K562 (cell line): ENCODE results near the gene WSCD1.

ENCODE experiments used
- JUNB ChIP-seq: fragments of 450-650 bp; formaldehyde crosslinking; conservative IDR thresholded peaks from 2 replicates; pipeline ENCODE4 v1.4.0; 2020; ENCODE audit warnings: mild to moderate bottlenecking
- RCOR1 ChIP-seq, 2 experiments: IDR thresholded peaks; 2 replicates each; pipeline ENCODE4 v1.6.1; 2012; ENCODE audit warnings: low read depth in 2 of 2, low read length in 2 of 2, borderline replicate concordance in 1 of 2, improper control_type of control experiment in 1 of 2
- WHSC1 ChIP-seq: IDR thresholded peaks from one replicate; pipeline ENCODE4 v1.6.1; 2012; ENCODE audit warnings: low read length, control low read depth, inconsistent platforms
- TF ChIP-seq, protein P1 (sequence below), 3 experiments: IDR thresholded peaks in 2 of 3; conservative IDR thresholded peaks in 1 of 3; 2 replicates each; pipeline ENCODE4 v1.5.1; 2011 to 2012; ENCODE audit warnings: low read length in 3 of 3, mild to moderate bottlenecking in 3 of 3, control low read depth in 2 of 3, improper control_type of control experiment in 1 of 3, inconsistent platforms in 1 of 3, low read depth in 1 of 3, mixed read lengths in 1 of 3, moderate library complexity in 1 of 3; ENCODE audit not compliant: insufficient read depth in 2 of 3
- TF ChIP-seq, protein P2 (sequence below): sonication (generic); formaldehyde crosslinking; IDR thresholded peaks from 2 replicates; pipeline ENCODE4 v1.9.0; 2022; ENCODE audit warnings: mild to moderate bottlenecking, missing genetic modification reagents
- TF ChIP-seq, protein P3 (sequence below), 2 experiments: fragments of 450-650 bp; formaldehyde crosslinking in 1 of 2; IDR thresholded peaks; 2 replicates each; pipeline versions ENCODE4 v1.4.0 to v1.6.1; 2014 to 2020; ENCODE audit warnings: mild to moderate bottlenecking in 2 of 2, borderline replicate concordance in 1 of 2, low read depth in 1 of 2
- TF ChIP-seq, protein P4 (sequence below), 2 experiments: fragments of 450-650 bp in 1 of 2; IDR thresholded peaks; 2 replicates each; pipeline ENCODE4 v1.6.1; 2011 to 2017; ENCODE audit warnings: low read depth in 2 of 2, antibody characterized with exemption in 1 of 2, borderline replicate concordance in 1 of 2, low read length in 1 of 2, mild to moderate bottlenecking in 1 of 2, mixed read lengths in 1 of 2; ENCODE audit not compliant: control insufficient read depth in 1 of 2
- TF ChIP-seq, protein P5 (sequence below): sonication (generic); formaldehyde crosslinking; IDR thresholded peaks from 2 replicates; pipeline ENCODE4 v1.8.0; 2022; ENCODE audit warnings: mild to moderate bottlenecking, missing genetic modification reagents, borderline replicate concordance

DNA sequence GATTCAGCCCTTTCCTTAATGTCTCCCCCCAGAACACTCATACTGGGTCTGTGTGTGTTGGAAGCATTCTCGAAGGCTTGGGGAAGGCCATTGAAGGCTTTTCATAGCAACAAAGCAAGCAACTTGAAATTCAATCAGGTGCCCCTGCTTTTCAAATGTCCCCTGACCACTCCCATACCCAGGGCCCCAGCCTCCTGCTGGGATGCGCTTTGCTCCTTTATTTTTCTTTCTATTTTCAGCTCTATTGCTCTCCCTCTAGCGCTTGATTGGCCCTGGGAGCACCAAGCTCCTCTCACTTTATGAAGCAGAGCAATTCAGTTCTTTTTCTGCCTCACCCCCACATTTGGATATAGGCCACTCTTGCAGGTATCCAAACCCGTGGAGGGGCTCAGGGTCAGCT lies 92.0 kb downstream of the WSCD1 start:
- TF ChIP-seq, protein P1, sequence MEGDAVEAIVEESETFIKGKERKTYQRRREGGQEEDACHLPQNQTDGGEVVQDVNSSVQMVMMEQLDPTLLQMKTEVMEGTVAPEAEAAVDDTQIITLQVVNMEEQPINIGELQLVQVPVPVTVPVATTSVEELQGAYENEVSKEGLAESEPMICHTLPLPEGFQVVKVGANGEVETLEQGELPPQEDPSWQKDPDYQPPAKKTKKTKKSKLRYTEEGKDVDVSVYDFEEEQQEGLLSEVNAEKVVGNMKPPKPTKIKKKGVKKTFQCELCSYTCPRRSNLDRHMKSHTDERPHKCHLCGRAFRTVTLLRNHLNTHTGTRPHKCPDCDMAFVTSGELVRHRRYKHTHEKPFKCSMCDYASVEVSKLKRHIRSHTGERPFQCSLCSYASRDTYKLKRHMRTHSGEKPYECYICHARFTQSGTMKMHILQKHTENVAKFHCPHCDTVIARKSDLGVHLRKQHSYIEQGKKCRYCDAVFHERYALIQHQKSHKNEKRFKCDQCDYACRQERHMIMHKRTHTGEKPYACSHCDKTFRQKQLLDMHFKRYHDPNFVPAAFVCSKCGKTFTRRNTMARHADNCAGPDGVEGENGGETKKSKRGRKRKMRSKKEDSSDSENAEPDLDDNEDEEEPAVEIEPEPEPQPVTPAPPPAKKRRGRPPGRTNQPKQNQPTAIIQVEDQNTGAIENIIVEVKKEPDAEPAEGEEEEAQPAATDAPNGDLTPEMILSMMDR (IDR thresholded peaks at IDR 0.05 in 2 of 3, conservative IDR thresholded peaks at IDR 0.05 in 1 of 3; ENCODE audit: insufficient read depth in 2 of 3, low read depth in 1 of 3, low read length in 3 of 3) = no peak
- TF ChIP-seq, protein P2, sequence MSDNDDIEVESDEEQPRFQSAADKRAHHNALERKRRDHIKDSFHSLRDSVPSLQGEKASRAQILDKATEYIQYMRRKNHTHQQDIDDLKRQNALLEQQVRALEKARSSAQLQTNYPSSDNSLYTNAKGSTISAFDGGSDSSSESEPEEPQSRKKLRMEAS (CRISPR knock-in tag) = no peak
- TF ChIP-seq WHSC1 = no peak
- no peak for TF ChIP-seq RCOR1 (IDR thresholded peaks at IDR 0.05; ENCODE audit: borderline replicate concordance in 1 of 2, low read depth in 2 of 2, low read length in 2 of 2)
- TF ChIP-seq, protein P3, sequence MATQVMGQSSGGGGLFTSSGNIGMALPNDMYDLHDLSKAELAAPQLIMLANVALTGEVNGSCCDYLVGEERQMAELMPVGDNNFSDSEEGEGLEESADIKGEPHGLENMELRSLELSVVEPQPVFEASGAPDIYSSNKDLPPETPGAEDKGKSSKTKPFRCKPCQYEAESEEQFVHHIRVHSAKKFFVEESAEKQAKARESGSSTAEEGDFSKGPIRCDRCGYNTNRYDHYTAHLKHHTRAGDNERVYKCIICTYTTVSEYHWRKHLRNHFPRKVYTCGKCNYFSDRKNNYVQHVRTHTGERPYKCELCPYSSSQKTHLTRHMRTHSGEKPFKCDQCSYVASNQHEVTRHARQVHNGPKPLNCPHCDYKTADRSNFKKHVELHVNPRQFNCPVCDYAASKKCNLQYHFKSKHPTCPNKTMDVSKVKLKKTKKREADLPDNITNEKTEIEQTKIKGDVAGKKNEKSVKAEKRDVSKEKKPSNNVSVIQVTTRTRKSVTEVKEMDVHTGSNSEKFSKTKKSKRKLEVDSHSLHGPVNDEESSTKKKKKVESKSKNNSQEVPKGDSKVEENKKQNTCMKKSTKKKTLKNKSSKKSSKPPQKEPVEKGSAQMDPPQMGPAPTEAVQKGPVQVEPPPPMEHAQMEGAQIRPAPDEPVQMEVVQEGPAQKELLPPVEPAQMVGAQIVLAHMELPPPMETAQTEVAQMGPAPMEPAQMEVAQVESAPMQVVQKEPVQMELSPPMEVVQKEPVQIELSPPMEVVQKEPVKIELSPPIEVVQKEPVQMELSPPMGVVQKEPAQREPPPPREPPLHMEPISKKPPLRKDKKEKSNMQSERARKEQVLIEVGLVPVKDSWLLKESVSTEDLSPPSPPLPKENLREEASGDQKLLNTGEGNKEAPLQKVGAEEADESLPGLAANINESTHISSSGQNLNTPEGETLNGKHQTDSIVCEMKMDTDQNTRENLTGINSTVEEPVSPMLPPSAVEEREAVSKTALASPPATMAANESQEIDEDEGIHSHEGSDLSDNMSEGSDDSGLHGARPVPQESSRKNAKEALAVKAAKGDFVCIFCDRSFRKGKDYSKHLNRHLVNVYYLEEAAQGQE (IDR thresholded peaks at IDR 0.05; ENCODE audit: borderline replicate concordance) = no peak
- TF ChIP-seq, protein P3 (CRISPR knock-in tag; IDR thresholded peaks at IDR 0.05; ENCODE audit: low read depth) = no peak
- TF ChIP-seq, protein P4, sequence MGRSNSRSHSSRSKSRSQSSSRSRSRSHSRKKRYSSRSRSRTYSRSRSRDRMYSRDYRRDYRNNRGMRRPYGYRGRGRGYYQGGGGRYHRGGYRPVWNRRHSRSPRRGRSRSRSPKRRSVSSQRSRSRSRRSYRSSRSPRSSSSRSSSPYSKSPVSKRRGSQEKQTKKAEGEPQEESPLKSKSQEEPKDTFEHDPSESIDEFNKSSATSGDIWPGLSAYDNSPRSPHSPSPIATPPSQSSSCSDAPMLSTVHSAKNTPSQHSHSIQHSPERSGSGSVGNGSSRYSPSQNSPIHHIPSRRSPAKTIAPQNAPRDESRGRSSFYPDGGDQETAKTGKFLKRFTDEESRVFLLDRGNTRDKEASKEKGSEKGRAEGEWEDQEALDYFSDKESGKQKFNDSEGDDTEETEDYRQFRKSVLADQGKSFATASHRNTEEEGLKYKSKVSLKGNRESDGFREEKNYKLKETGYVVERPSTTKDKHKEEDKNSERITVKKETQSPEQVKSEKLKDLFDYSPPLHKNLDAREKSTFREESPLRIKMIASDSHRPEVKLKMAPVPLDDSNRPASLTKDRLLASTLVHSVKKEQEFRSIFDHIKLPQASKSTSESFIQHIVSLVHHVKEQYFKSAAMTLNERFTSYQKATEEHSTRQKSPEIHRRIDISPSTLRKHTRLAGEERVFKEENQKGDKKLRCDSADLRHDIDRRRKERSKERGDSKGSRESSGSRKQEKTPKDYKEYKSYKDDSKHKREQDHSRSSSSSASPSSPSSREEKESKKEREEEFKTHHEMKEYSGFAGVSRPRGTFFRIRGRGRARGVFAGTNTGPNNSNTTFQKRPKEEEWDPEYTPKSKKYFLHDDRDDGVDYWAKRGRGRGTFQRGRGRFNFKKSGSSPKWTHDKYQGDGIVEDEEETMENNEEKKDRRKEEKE (IDR thresholded peaks at IDR 0.05; ENCODE audit: borderline replicate concordance in 1 of 2, control insufficient read depth in 1 of 2, low read depth in 2 of 2, low read length in 1 of 2) = no peak
- TF ChIP-seq, protein P5, sequence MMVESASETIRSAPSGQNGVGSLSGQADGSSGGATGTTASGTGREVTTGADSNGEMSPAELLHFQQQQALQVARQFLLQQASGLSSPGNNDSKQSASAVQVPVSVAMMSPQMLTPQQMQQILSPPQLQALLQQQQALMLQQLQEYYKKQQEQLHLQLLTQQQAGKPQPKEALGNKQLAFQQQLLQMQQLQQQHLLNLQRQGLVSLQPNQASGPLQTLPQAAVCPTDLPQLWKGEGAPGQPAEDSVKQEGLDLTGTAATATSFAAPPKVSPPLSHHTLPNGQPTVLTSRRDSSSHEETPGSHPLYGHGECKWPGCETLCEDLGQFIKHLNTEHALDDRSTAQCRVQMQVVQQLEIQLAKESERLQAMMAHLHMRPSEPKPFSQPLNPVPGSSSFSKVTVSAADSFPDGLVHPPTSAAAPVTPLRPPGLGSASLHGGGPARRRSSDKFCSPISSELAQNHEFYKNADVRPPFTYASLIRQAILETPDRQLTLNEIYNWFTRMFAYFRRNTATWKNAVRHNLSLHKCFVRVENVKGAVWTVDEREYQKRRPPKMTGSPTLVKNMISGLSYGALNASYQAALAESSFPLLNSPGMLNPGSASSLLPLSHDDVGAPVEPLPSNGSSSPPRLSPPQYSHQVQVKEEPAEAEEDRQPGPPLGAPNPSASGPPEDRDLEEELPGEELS (CRISPR knock-in tag) = no peak
- TF ChIP-seq JUNB (CRISPR knock-in tag) = no peak
